ENCODE results near the gene SEPTIN12. TPM values are rescaled to one million over a fixed set of nuclear protein-coding genes. Genes with fewer than 3 reads are reported as not detected.

The SEPTIN12 gene
- total and polyA plus RNA-seq, 2 of the 8 experiments (the other 6 are each of a cell fraction or from before 2014, with no cell fraction given) = 0.24 TPM; not detected in 1

DNA sequence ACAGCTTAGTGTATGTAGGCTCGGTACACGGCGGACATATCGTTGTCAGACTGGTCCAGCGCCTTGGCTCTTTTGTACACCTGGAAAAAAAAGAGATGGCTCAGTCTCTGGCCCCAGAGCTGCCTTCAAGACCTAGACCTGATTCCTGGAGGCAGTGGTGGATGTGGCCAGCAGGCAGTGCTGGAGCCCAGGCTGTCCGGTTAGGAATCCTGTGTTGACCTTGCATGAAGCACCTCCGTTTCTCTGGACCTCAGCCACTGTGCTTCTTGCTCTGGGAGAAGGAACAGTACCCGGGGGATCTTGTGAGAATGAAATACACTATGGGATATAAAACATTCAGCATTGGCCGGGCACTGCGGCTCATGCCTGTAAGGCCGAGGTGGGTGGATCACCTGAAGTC is 17.1 kb upstream of the SEPTIN12 start (continued):
- TF ChIP-seq, protein P1, sequence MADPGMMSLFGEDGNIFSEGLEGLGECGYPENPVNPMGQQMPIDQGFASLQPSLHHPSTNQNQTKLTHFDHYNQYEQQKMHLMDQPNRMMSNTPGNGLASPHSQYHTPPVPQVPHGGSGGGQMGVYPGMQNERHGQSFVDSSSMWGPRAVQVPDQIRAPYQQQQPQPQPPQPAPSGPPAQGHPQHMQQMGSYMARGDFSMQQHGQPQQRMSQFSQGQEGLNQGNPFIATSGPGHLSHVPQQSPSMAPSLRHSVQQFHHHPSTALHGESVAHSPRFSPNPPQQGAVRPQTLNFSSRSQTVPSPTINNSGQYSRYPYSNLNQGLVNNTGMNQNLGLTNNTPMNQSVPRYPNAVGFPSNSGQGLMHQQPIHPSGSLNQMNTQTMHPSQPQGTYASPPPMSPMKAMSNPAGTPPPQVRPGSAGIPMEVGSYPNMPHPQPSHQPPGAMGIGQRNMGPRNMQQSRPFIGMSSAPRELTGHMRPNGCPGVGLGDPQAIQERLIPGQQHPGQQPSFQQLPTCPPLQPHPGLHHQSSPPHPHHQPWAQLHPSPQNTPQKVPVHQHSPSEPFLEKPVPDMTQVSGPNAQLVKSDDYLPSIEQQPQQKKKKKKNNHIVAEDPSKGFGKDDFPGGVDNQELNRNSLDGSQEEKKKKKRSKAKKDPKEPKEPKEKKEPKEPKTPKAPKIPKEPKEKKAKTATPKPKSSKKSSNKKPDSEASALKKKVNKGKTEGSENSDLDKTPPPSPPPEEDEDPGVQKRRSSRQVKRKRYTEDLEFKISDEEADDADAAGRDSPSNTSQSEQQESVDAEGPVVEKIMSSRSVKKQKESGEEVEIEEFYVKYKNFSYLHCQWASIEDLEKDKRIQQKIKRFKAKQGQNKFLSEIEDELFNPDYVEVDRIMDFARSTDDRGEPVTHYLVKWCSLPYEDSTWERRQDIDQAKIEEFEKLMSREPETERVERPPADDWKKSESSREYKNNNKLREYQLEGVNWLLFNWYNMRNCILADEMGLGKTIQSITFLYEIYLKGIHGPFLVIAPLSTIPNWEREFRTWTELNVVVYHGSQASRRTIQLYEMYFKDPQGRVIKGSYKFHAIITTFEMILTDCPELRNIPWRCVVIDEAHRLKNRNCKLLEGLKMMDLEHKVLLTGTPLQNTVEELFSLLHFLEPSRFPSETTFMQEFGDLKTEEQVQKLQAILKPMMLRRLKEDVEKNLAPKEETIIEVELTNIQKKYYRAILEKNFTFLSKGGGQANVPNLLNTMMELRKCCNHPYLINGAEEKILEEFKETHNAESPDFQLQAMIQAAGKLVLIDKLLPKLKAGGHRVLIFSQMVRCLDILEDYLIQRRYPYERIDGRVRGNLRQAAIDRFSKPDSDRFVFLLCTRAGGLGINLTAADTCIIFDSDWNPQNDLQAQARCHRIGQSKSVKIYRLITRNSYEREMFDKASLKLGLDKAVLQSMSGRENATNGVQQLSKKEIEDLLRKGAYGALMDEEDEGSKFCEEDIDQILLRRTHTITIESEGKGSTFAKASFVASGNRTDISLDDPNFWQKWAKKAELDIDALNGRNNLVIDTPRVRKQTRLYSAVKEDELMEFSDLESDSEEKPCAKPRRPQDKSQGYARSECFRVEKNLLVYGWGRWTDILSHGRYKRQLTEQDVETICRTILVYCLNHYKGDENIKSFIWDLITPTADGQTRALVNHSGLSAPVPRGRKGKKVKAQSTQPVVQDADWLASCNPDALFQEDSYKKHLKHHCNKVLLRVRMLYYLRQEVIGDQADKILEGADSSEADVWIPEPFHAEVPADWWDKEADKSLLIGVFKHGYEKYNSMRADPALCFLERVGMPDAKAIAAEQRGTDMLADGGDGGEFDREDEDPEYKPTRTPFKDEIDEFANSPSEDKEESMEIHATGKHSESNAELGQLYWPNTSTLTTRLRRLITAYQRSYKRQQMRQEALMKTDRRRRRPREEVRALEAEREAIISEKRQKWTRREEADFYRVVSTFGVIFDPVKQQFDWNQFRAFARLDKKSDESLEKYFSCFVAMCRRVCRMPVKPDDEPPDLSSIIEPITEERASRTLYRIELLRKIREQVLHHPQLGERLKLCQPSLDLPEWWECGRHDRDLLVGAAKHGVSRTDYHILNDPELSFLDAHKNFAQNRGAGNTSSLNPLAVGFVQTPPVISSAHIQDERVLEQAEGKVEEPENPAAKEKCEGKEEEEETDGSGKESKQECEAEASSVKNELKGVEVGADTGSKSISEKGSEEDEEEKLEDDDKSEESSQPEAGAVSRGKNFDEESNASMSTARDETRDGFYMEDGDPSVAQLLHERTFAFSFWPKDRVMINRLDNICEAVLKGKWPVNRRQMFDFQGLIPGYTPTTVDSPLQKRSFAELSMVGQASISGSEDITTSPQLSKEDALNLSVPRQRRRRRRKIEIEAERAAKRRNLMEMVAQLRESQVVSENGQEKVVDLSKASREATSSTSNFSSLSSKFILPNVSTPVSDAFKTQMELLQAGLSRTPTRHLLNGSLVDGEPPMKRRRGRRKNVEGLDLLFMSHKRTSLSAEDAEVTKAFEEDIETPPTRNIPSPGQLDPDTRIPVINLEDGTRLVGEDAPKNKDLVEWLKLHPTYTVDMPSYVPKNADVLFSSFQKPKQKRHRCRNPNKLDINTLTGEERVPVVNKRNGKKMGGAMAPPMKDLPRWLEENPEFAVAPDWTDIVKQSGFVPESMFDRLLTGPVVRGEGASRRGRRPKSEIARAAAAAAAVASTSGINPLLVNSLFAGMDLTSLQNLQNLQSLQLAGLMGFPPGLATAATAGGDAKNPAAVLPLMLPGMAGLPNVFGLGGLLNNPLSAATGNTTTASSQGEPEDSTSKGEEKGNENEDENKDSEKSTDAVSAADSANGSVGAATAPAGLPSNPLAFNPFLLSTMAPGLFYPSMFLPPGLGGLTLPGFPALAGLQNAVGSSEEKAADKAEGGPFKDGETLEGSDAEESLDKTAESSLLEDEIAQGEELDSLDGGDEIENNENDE (IDR thresholded peaks at IDR 0.05; ENCODE audit: insufficient replicate concordance, low read length) = no peak
- no peak for TF ChIP-seq TAF1 (IDR thresholded peaks at IDR 0.05; ENCODE audit: low read depth, low read length)
- no peak for TF ChIP-seq CEBPB (IDR thresholded peaks at IDR 0.05; ENCODE audit: low read depth, low read length)
- no peak for TF ChIP-seq KDM5A (IDR thresholded peaks at IDR 0.05; ENCODE audit: low read length)
- TF ChIP-seq CTBP2 (IDR thresholded peaks at IDR 0.05; ENCODE audit: borderline replicate concordance, insufficient read depth, insufficient read length, low read length) = no peak
- TF ChIP-seq JUND (IDR thresholded peaks at IDR 0.05; ENCODE audit: low read length) = no peak
- TF ChIP-seq, protein P2, sequence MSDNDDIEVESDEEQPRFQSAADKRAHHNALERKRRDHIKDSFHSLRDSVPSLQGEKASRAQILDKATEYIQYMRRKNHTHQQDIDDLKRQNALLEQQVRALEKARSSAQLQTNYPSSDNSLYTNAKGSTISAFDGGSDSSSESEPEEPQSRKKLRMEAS (IDR thresholded peaks at IDR 0.05) = no peak
- no peak for TF ChIP-seq SAP30 (IDR thresholded peaks at IDR 0.05; ENCODE audit: insufficient read depth, insufficient replicate concordance, low read length)
- TF ChIP-seq NRF1 (IDR thresholded peaks at IDR 0.05; ENCODE audit: low read depth, low read length) = no peak
- TF ChIP-seq SUZ12 (IDR thresholded peaks at IDR 0.05; ENCODE audit: low read length) = no peak
- no peak for TF ChIP-seq SIRT6 (IDR thresholded peaks at IDR 0.05; ENCODE audit: low read length)
- no peak for TF ChIP-seq RXRA (IDR thresholded peaks at IDR 0.05; ENCODE audit: insufficient read depth, low read depth, low read length)

Measured in H1 (cell line).